HepG2 (cell line): ENCODE measurements around the gene TRA2B. TPM values are rescaled to one million over a fixed set of nuclear protein-coding genes. Genes with fewer than 3 reads are reported as not detected.

Experiments
- ATAC-seq: fragments of 200-7000 bp; cut with Tn5 transposase; 3 replicates; pipeline ENCODE4 v1.9.1; 2020; ENCODE audit warnings: mild to moderate bottlenecking, moderate library complexity
- BruUV-seq: library from RNA; stranded (reverse); fragments of 400-500 nt; replicated peaks from 2 replicates; lab custom pipeline; 2021; lab: Mats Ljungman, UMichigan
- CTCF ChIA-PET: fragments of 300-600 bp; formaldehyde crosslinking; extraction: SDS; loops from one replicate; lab custom pipeline; 2021; ENCODE audit warnings: low total read pairs, inconsistent platforms, low intra/inter-chr PET ratio; lab: Yijun Ruan, JAX
- POLR2A ChIA-PET: fragments of 350-600 bp; sonication (Branson Sonifier 250); formaldehyde crosslinking; loops from one replicate; lab custom pipeline; 2020; ENCODE audit warnings: antibody characterized with exemption, inconsistent platforms; lab: Yijun Ruan, JAX
- DNase-seq: peaks from one replicate; pipeline ENCODE4 v3.0.0-alpha.2; 2015; ENCODE audit warnings: low spot score
- FAIRE-seq: peaks from 3 replicates; lab custom pipeline; 2011; peaks lifted over from hg19 to GRCh38; lab: Jason Lieb, UNC
- H2AFZ ChIP-seq: one replicate; pipeline ENCODE4 v1.6.1; 2011; ENCODE audit warnings: low read length, inconsistent platforms
- H3K27ac ChIP-seq: fragments of 300-600 bp; 3 replicates; pipeline ENCODE4 v1.8.0; 2011; ENCODE audit warnings: mixed run types, mild to moderate bottlenecking, mixed read lengths, low read length, inconsistent platforms; ENCODE audit not compliant: insufficient read depth; ENCODE audit errors: extremely low read length
- H3K27me3 ChIP-seq, 2 experiments: fragments of 200-600 bp in 1 of 2; 2 replicates in 1 of 2; 3 replicates in 1 of 2; pipeline versions ENCODE4 v1.6.0 to v1.8.0; 2011; ENCODE audit warnings: low read length in 2 of 2, mild to moderate bottlenecking in 2 of 2, moderate library complexity in 2 of 2, inconsistent platforms in 1 of 2; ENCODE audit not compliant: insufficient read depth in 2 of 2, control insufficient read depth in 1 of 2
- H3K36me3 ChIP-seq, 2 experiments: fragments of 200-600 bp in 1 of 2; replicated peaks in 1 of 2; 2 replicates in 1 of 2; 3 replicates in 1 of 2; pipeline versions ENCODE4 v1.5.1 to v1.8.0; 2011; ENCODE audit warnings: low read length in 2 of 2, inconsistent platforms in 1 of 2; ENCODE audit not compliant: insufficient read depth in 2 of 2, control insufficient read depth in 1 of 2
- H3K4me1 ChIP-seq: 2 replicates; pipeline ENCODE4 v1.5.1; 2012; ENCODE audit warnings: low read length, inconsistent platforms; ENCODE audit not compliant: insufficient read depth
- H3K4me2 ChIP-seq: 2 replicates; pipeline ENCODE4 v1.6.0; 2011; ENCODE audit warnings: low read depth, low read length, inconsistent platforms
- H3K4me3 ChIP-seq, 3 experiments: fragments of 200-600 bp in 1 of 3; sonication (generic), shearing (Covaris generic) in 1 of 3; replicated peaks in 1 of 3; 2 replicates each; pipeline ENCODE4 v1.5.1; 2011 to 2016; ENCODE audit warnings: low read length in 3 of 3, inconsistent platforms in 2 of 3, low read depth in 2 of 3, mild to moderate bottlenecking in 2 of 3, control low read depth in 1 of 3, mixed read lengths in 1 of 3; ENCODE audit not compliant: insufficient read depth in 1 of 3
- H3K79me2 ChIP-seq: one replicate; pipeline ENCODE4 v1.6.1; 2011; ENCODE audit warnings: low read length, inconsistent platforms; ENCODE audit not compliant: insufficient read depth
- H3K9ac ChIP-seq: 2 replicates; pipeline ENCODE4 v1.6.0; 2011; ENCODE audit warnings: mild to moderate bottlenecking, low read depth, low read length, inconsistent platforms; ENCODE audit not compliant: insufficient read depth
- H3K9me3 ChIP-seq: 2 replicates; pipeline ENCODE4 v1.5.1; 2012; ENCODE audit warnings: mild to moderate bottlenecking, low read length
- H4K20me1 ChIP-seq: 2 replicates; pipeline ENCODE4 v1.6.0; 2011; ENCODE audit warnings: inconsistent platforms, mild to moderate bottlenecking, low read length, moderate library complexity; ENCODE audit not compliant: insufficient read depth
- ARHGAP35 ChIP-seq: sonication (generic); formaldehyde crosslinking; IDR thresholded peaks from 2 replicates; pipeline ENCODE4 v1.9.0; 2022; ENCODE audit warnings: mild to moderate bottlenecking, inconsistent platforms, moderate library complexity, missing genetic modification reagents, borderline replicate concordance
- BRCA1 ChIP-seq: sonication (generic); formaldehyde crosslinking; IDR thresholded peaks from 2 replicates; pipeline ENCODE4 v1.4.0; 2020; ENCODE audit warnings: missing genetic modification reagents
- CREM ChIP-seq, 2 experiments: sonication (generic) in 1 of 2; formaldehyde crosslinking in 1 of 2; IDR thresholded peaks; 2 replicates each; pipeline versions ENCODE4 v1.4.0 to v1.6.1; 2016 to 2020; ENCODE audit warnings: antibody characterized with exemption in 1 of 2, mild to moderate bottlenecking in 1 of 2, missing genetic modification reagents in 1 of 2
- GATA4 ChIP-seq: sonication (generic); IDR thresholded peaks from 2 replicates; pipeline ENCODE4 v1.6.1; 2016; ENCODE audit warnings: antibody characterized with exemption, low read depth, borderline replicate concordance
- HIVEP1 ChIP-seq: sonication (generic); formaldehyde crosslinking; IDR thresholded peaks from 2 replicates; pipeline ENCODE4 v1.4.0; 2020; ENCODE audit warnings: mild to moderate bottlenecking, missing genetic modification reagents
- IKZF4 ChIP-seq: sonication (generic); formaldehyde crosslinking; IDR thresholded peaks from 2 replicates; pipeline ENCODE4 v1.5.1; 2020; ENCODE audit warnings: borderline replicate concordance, mild to moderate bottlenecking, low read depth, missing genetic modification reagents; ENCODE audit errors: not compliant biosample characterization
- KAT8 ChIP-seq: IDR thresholded peaks from 2 replicates; pipeline ENCODE4 v1.6.1; 2016; ENCODE audit warnings: missing genetic modification reagents, missing compliant biosample characterization
- PRMT3 ChIP-seq: sonication (generic); formaldehyde crosslinking; IDR thresholded peaks from 2 replicates; pipeline ENCODE4 v1.8.1; 2022; ENCODE audit warnings: low read depth, mild to moderate bottlenecking, moderate library complexity, missing genetic modification reagents, borderline replicate concordance
- RXRB ChIP-seq: IDR thresholded peaks from 2 replicates; pipeline ENCODE4 v1.6.1; 2016; ENCODE audit warnings: borderline replicate concordance, missing genetic modification reagents, missing compliant biosample characterization
- SAFB2 ChIP-seq: sonication (generic); formaldehyde crosslinking; IDR thresholded peaks from 2 replicates; pipeline ENCODE4 v1.5.1; 2020; ENCODE audit warnings: missing genetic modification reagents, low read depth, mild to moderate bottlenecking, borderline replicate concordance
- ZNF446 ChIP-seq: sonication (generic); formaldehyde crosslinking; IDR thresholded peaks from 2 replicates; pipeline ENCODE4 v1.5.0; 2020; ENCODE audit warnings: mild to moderate bottlenecking, missing genetic modification reagents
- ZNF496 ChIP-seq: sonication (generic); formaldehyde crosslinking; IDR thresholded peaks from 2 replicates; pipeline ENCODE4 v1.8.1; 2023; ENCODE audit warnings: mild to moderate bottlenecking, moderate library complexity, missing genetic modification reagents; ENCODE audit not compliant: insufficient replicate concordance
- ZNF839 ChIP-seq: sonication (generic); formaldehyde crosslinking; IDR thresholded peaks from 2 replicates; pipeline ENCODE4 v1.4.0; 2020; ENCODE audit warnings: missing genetic modification reagents, mild to moderate bottlenecking, borderline replicate concordance
- WGBS: methylation state at CpG from one replicate; pipeline ENCODE4 v1.1.6; 2017; ENCODE audit warnings: low lambda C conversion rate; 5-methylcytosine and 5-hydroxymethylcytosine counted together
- in situ Hi-C: cut with HindIII; loops from 2 replicates; pipeline ENCODE4 v1.10.0; 2017; ENCODE audit warnings: low pct_unique_long_range_greater_than_20kb; ENCODE audit not compliant: extremely low pct_ligation_motif_present
- intact Hi-C: fragments of 100-400 bp; cut with micrococcal nuclease; formaldehyde crosslinking; loops from one replicate; pipeline ENCODE4 v1.10.0; 2022; ENCODE audit not compliant: unreplicated experiment
- polyA plus RNA-seq, 8 experiments: library from polyadenylated mRNA; depleted of rRNA in 3 of 8; stranded (reverse) in 7 of 8; unstranded in 1 of 8; fragments of >200 nt; fragmentation: Illumina TruSeq in 4 of 8; extraction: Trizol in 4 of 8; gene quantifications; 2 replicates each; pipeline versions ENCODE4 v1.2.1 to v1.2.3, GENCODE V29; 2011 to 2016; ENCODE audit warnings: low read depth in 4 of 8, missing spikeins in 1 of 8, mixed read lengths in 1 of 8; ENCODE audit not compliant: insufficient read depth in 1 of 8
- total RNA-seq, 5 experiments: library from RNA; depleted of rRNA; stranded (reverse); fragments of >200 nt; fragmentation: Illumina TruSeq; extraction: Trizol; gene quantifications; 2 replicates each; pipeline ENCODE4 v1.2.3, GENCODE V29; 2016; ENCODE audit warnings: low read depth in 1 of 5
- TF ChIP-seq, protein P1 (sequence below): sonication (generic); formaldehyde crosslinking; IDR thresholded peaks from 2 replicates; pipeline ENCODE4 v1.4.0; 2020; ENCODE audit warnings: missing genetic modification reagents, mild to moderate bottlenecking, borderline replicate concordance
- TF ChIP-seq, protein P2 (sequence below): sonication (generic); formaldehyde crosslinking; conservative IDR thresholded peaks from 2 replicates; pipeline ENCODE4 v1.8.1; 2023; ENCODE audit warnings: missing genetic modification reagents

TRA2B gene
- total and polyA plus RNA-seq, 2 of the 13 experiments (the other 11 are each of a cell fraction or from before 2014, with no cell fraction given) = 105 to 241 TPM

GRCh38 chr3:185954366-185954723 is 16.5 kb upstream of the TRA2B start:
- Histone ChIP-seq H4K20me1 (no peaks in the 10 kb centered on the region), H3K4me1 (peaks cover 46% of the 10 kb centered on the region), H3K27ac (peak overlapping the region; percentile 82), H3K9ac (no peak overlapping the region), H3K4me3 (peak overlapping the region in 1 of 3 experiments; percentile 22; a peak in 1 of 6 replicates), H3K27me3 (no peaks in the 10 kb centered on the region), H2AFZ (no peak overlapping the region), H3K36me3 (no peaks in the 10 kb centered on the region), H3K4me2 (peak overlapping the region; percentile 45), H3K79me2 (no peaks in the 10 kb centered on the region), H3K9me3 (no peaks in the 10 kb centered on the region)
- no TSS peak for BruUV-seq
- in situ Hi-C loops (no loop called here), intact Hi-C loops (no loop called here)
- POLR2A ChIA-PET = interaction anchor here (0.7 to 3.4 kb wide), 7 partner anchors 8 to 659 kb away, joined by 3 to 52 read pairs (median 26); partner anchors contain the start of gene TRA2B
- FAIRE-seq (no peak), ATAC-seq (no peak), DNase-seq (peak; percentile 36)
- 0 out of 2 replicates have a peak, but pooled peaks have one; percentile 2 for TF ChIP-seq RXRB (CRISPR knock-in tag)
- TF ChIP-seq, protein P1, sequence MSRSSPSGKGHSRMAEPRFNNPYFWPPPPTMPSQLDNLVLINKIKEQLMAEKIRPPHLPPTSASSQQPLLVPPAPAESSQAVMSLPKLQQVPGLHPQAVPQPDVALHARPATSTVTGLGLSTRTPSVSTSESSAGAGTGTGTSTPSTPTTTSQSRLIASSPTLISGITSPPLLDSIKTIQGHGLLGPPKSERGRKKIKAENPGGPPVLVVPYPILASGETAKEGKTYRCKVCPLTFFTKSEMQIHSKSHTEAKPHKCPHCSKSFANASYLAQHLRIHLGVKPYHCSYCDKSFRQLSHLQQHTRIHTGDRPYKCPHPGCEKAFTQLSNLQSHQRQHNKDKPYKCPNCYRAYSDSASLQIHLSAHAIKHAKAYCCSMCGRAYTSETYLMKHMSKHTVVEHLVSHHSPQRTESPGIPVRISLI (CRISPR knock-in tag) = peak; percentile 72; the same call in 1 of the 2 replicates
- TF ChIP-seq PRMT3 (CRISPR knock-in tag) = no peak
- WGBS = 50% methylated on average over 3 of the region's 3 CpGs
- CTCF ChIA-PET = interaction anchor here (1.7 to 1.9 kb wide), 2 partner anchors 19 to 23 kb away, joined by 6 to 10 read pairs; no protein-coding TSS in a partner anchor

- Histone ChIP-seq H3K4me3 (no peak overlapping the region), H3K9ac (no peak overlapping the region), H4K20me1 (no peaks in the 10 kb centered on the region), H3K27ac (no peak overlapping the region), H3K27me3 (no peaks in the 10 kb centered on the region), H3K9me3 (no peaks in the 10 kb centered on the region), H3K36me3 (no peaks in the 10 kb centered on the region), H3K79me2 (no peaks in the 10 kb centered on the region), H3K4me1 (peaks cover 51% of the 10 kb centered on the region), H2AFZ (no peak overlapping the region), H3K4me2 (no peak overlapping the region)
- intact Hi-C loops = no loop called here
- 88% methylated on average over 3 of the region's 3 CpGs for WGBS
- DNase-seq (no peak), FAIRE-seq (no peak), ATAC-seq (no peak)
- ChIA-PET POLR2A (no interaction called here), CTCF (no interaction called here)
- BruUV-seq = no TSS peak
- no peak for TF ChIP-seq ZNF496 (CRISPR knock-in tag)
- TF ChIP-seq IKZF4 (CRISPR knock-in tag) = no peak
- TF ChIP-seq GATA4 = no peak
- TF ChIP-seq BRCA1 (CRISPR knock-in tag) = no peak
- TF ChIP-seq KAT8 (CRISPR knock-in tag) = no peak
- no peak for TF ChIP-seq CREM (IDR thresholded peaks at IDR 0.05)
- no peak for TF ChIP-seq CREM (CRISPR knock-in tag; IDR thresholded peaks at IDR 0.05)
- no peak for TF ChIP-seq ZNF839
- TF ChIP-seq ZNF446 (CRISPR knock-in tag) = no peak
- no peak for TF ChIP-seq SAFB2 (CRISPR knock-in tag)
- no peak for TF ChIP-seq ARHGAP35 (CRISPR knock-in tag)
- TF ChIP-seq, protein P2, sequence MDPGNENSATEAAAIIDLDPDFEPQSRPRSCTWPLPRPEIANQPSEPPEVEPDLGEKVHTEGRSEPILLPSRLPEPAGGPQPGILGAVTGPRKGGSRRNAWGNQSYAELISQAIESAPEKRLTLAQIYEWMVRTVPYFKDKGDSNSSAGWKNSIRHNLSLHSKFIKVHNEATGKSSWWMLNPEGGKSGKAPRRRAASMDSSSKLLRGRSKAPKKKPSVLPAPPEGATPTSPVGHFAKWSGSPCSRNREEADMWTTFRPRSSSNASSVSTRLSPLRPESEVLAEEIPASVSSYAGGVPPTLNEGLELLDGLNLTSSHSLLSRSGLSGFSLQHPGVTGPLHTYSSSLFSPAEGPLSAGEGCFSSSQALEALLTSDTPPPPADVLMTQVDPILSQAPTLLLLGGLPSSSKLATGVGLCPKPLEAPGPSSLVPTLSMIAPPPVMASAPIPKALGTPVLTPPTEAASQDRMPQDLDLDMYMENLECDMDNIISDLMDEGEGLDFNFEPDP (CRISPR knock-in tag) = no peak
- TF ChIP-seq HIVEP1 = no peak
- in situ Hi-C loops = no loop called here
Observed at GRCh38 chr3:185950728-185951127, 12.9 kb upstream of the TRA2B start.
